B cell (primary cell): ENCODE measurements around the gene UNC5A. TPM values are rescaled to one million over a fixed set of nuclear protein-coding genes. Genes with fewer than 3 reads are reported as not detected.

Experiments used
- ATAC-seq: fragments of 200-7000 bp; cut with Tn5 transposase; one replicate; pipeline ENCODE4 v1.10.0; 2021; ENCODE audit warnings: low read depth, mild to moderate bottlenecking, moderate number of reproducible peaks, moderate library complexity
- CTCF ChIA-PET: fragments of 350-600 bp; sonication (Branson Sonifier 250); formaldehyde crosslinking; loops from one replicate; lab custom pipeline; 2021; ENCODE audit warnings: antibody characterized with exemption, inconsistent platforms; lab: Charles Lee
- POLR2A ChIA-PET: fragments of 350-600 bp; sonication (Branson Sonifier 250); formaldehyde crosslinking; loops from one replicate; lab custom pipeline; 2021; ENCODE audit warnings: antibody characterized with exemption; lab: Charles Lee
- DNase-seq: peaks from one replicate; pipeline ENCODE4 v3.0.0; 2013
- H2AFZ ChIP-seq: 2 replicates; pipeline ENCODE4 v1.6.1; 2012; ENCODE audit warnings: mild to moderate bottlenecking, low read depth, low read length; ENCODE audit not compliant: insufficient read depth, poor library complexity, severe bottlenecking
- H3K27ac ChIP-seq, 2 donors: 1 replicate in 1 of 2; 2 replicates in 1 of 2; pipeline ENCODE4 v1.5.1; 2012 to 2013; ENCODE audit warnings: low read length in 2 of 2, mild to moderate bottlenecking in 2 of 2, moderate library complexity in 1 of 2
- H3K27me3 ChIP-seq, 4 experiments: fragments of 200-600 bp in 1 of 4; sonication (generic) in 1 of 4; replicated peaks in 1 of 4; 1 replicate in 2 of 4; 2 replicates in 2 of 4; pipeline versions ENCODE4 v1.6.1 to v1.7.0; 2013 to 2016; ENCODE audit warnings: low read length in 3 of 4, mild to moderate bottlenecking in 2 of 4, mixed read lengths in 1 of 4, moderate library complexity in 1 of 4; ENCODE audit not compliant: insufficient read depth in 4 of 4, control insufficient read depth in 3 of 4; ENCODE audit errors: control extremely low read depth in 1 of 4
- H3K36me3 ChIP-seq, 2 experiments: replicated peaks in 1 of 2; 1 replicate in 1 of 2; 2 replicates in 1 of 2; pipeline versions ENCODE4 v1.6.1 to v1.7.1; 2013; ENCODE audit warnings: low read length in 1 of 2; ENCODE audit not compliant: insufficient read depth in 2 of 2, control insufficient read depth in 1 of 2; ENCODE audit errors: control extremely low read depth in 1 of 2, extremely low read depth in 1 of 2
- H3K4me1 ChIP-seq, 2 donors: fragments of 200-600 bp in 1 of 2; sonication (generic) in 1 of 2; 1 replicate in 1 of 2; 2 replicates in 1 of 2; pipeline versions ENCODE4 v1.5.1 to v1.6.1; 2013 to 2017; ENCODE audit warnings: low read length in 2 of 2; ENCODE audit not compliant: control insufficient read depth in 2 of 2, insufficient read depth in 2 of 2
- H3K4me2 ChIP-seq: replicated peaks from 2 replicates; pipeline ENCODE3; 2012; ENCODE audit warnings: mild to moderate bottlenecking, low read depth, low read length; ENCODE audit not compliant: poor library complexity, severe bottlenecking
- H3K4me3 ChIP-seq, 5 experiments: fragments of 200-600 bp in 1 of 5; sonication (generic) in 1 of 5; 1 replicate in 3 of 5; 2 replicates in 2 of 5; pipeline versions ENCODE4 v1.5.1 to v1.7.0; 2011 to 2016; ENCODE audit warnings: low read length in 4 of 5, mild to moderate bottlenecking in 4 of 5, low read depth in 2 of 5, control low read depth in 1 of 5, moderate library complexity in 1 of 5; ENCODE audit not compliant: insufficient read depth in 1 of 5; ENCODE audit errors: control extremely low read depth in 1 of 5, extremely low read depth in 1 of 5
- H3K79me2 ChIP-seq: fragments of 200-600 bp; sonication (generic); one replicate; pipeline ENCODE4 v1.6.0; 2016; ENCODE audit warnings: low read length; ENCODE audit not compliant: control insufficient read depth, insufficient read depth
- H3K9ac ChIP-seq: fragments of 200-600 bp; sonication (generic); 2 replicates; pipeline ENCODE4 v1.6.1; 2017; ENCODE audit warnings: mild to moderate bottlenecking, low read length, moderate library complexity
- H3K9me3 ChIP-seq, 3 donors: one replicate each; pipeline versions ENCODE4 v1.6.1 to v1.7.1; 2013; ENCODE audit warnings: low read length in 2 of 3; ENCODE audit not compliant: control insufficient read depth in 2 of 3, insufficient read depth in 1 of 3; ENCODE audit errors: control extremely low read depth in 1 of 3
- H4K20me1 ChIP-seq: 2 replicates; pipeline ENCODE4 v1.6.0; 2012; ENCODE audit warnings: mild to moderate bottlenecking, low read length; ENCODE audit not compliant: insufficient read depth, control insufficient read depth, poor library complexity, severe bottlenecking
- H3K27ac Mint-ChIP-seq: one replicate; pipeline ENCODE4 v1.8.0; 2021; ENCODE audit warnings: mixed read lengths
- H3K27me3 Mint-ChIP-seq: one replicate; pipeline ENCODE4 v1.8.0; 2021; ENCODE audit warnings: mixed read lengths
- H3K4me1 Mint-ChIP-seq: one replicate; pipeline ENCODE4 v1.8.0; 2021; ENCODE audit warnings: mixed read lengths
- H3K4me3 Mint-ChIP-seq: one replicate; pipeline ENCODE4 v1.8.0; 2021; ENCODE audit warnings: mixed read lengths
- H3K9me3 Mint-ChIP-seq: one replicate; pipeline ENCODE4 v1.8.0; 2022; ENCODE audit warnings: mixed read lengths; ENCODE audit not compliant: insufficient read depth
- CTCF ChIP-seq: fragments of 200-600 bp; IDR thresholded peaks from one replicate; pipeline ENCODE4 v1.8.0; 2022; ENCODE audit warnings: antibody characterized with exemption, mild to moderate bottlenecking
- EZH2 ChIP-seq: IDR thresholded peaks from 2 replicates; pipeline ENCODE4 v1.6.1; 2012; ENCODE audit warnings: borderline replicate concordance, low read depth, mild to moderate bottlenecking, moderate library complexity, low read length; ENCODE audit not compliant: insufficient read depth, poor library complexity, severe bottlenecking
- WGBS: methylation state at CpG from one replicate; pipeline ENCODE4 v1.1.5; 2013; ENCODE audit warnings: missing lambda C conversion rate; ENCODE audit not compliant: insufficient coverage; 5-methylcytosine and 5-hydroxymethylcytosine counted together
- intact Hi-C: fragments of 100-400 bp; cut with micrococcal nuclease; formaldehyde crosslinking; loops from one replicate; pipeline ENCODE4 v1.10.0; 2022
- polyA plus RNA-seq: library from polyadenylated mRNA; depleted of rRNA; stranded (reverse); fragments of >200 nt; gene quantifications from 2 replicates; pipeline ENCODE4 v1.2.3, GENCODE V29; 2012
- total RNA-seq, 2 donors: library from RNA; stranded (reverse); fragments of 120-200 nt in 1 of 2; gene quantifications; 1 replicate in 1 of 2; 2 replicates in 1 of 2; pipeline versions ENCODE4 v1.2.3 to v1.2.4, GENCODE V29; 2013 to 2022

The UNC5A gene
- total and polyA plus RNA-seq, 2 donors (not counting 1 experiment from before 2014, with no cell fraction given) = not detected

- no peaks in the 10 kb centered on the region for H3K4me1 Mint-ChIP-seq
- ChIA-PET CTCF (no interaction called here), POLR2A (no interaction called here)
- no peak overlapping the region for H3K27ac Mint-ChIP-seq
- Histone ChIP-seq H3K4me3 (no peak overlapping the region), H3K4me1 (no peaks in the 10 kb centered on the region), H4K20me1 (peaks cover 12% of the 10 kb centered on the region), H2AFZ (no peak overlapping the region), H3K79me2 (no peaks in the 10 kb centered on the region), H3K4me2 (no peak overlapping the region), H3K27me3 (no peaks in the 10 kb centered on the region), H3K27ac (no peak overlapping the region), H3K9me3 (no peaks in the 10 kb centered on the region), H3K36me3 (peaks cover 21 to 64% of the 10 kb centered on the region in 2 experiments), H3K9ac (no peak overlapping the region)
- intact Hi-C loops = no loop called here
- no peak for TF ChIP-seq EZH2
- no peak for TF ChIP-seq CTCF
- no peaks in the 10 kb centered on the region for H3K9me3 Mint-ChIP-seq
- no CpG with 5 or more reads among the region's 2 CpGs for WGBS
- H3K27me3 Mint-ChIP-seq = no peaks in the 10 kb centered on the region
- ATAC-seq = no peak
- no peak overlapping the region for H3K4me3 Mint-ChIP-seq
- no peak for DNase-seq
Measured at GRCh38 chr5:176912115-176912514, 101.8 kb downstream of the UNC5A start.

- Mint-ChIP-seq H3K4me3 (no peak overlapping the region), H3K27ac (no peak overlapping the region), H3K4me1 (no peaks in the 10 kb centered on the region), H3K27me3 (no peaks in the 10 kb centered on the region), H3K9me3 (no peaks in the 10 kb centered on the region)
- DNase-seq (no peak), ATAC-seq (no peak)
- TF ChIP-seq EZH2 = no peak
- no peak for TF ChIP-seq CTCF
- no peak overlapping the region for H3K4me3 ChIP-seq
- H3K4me2 ChIP-seq = no peak overlapping the region
- H3K4me1 ChIP-seq = no peaks in the 10 kb centered on the region
- H4K20me1 ChIP-seq = peaks cover 8% of the 10 kb centered on the region
- H3K27me3 ChIP-seq = no peaks in the 10 kb centered on the region
- peaks cover 18 to 42% of the 10 kb centered on the region in 2 experiments for H3K36me3 ChIP-seq
- H2AFZ ChIP-seq = no peak overlapping the region
- no peak overlapping the region for H3K27ac ChIP-seq
- peaks cover 3% of the 10 kb centered on the region for H3K79me2 ChIP-seq
- whole genome bisulfite sequencing = no CpG with 5 or more reads among the region's 2 CpGs
- no peak overlapping the region for H3K9ac ChIP-seq
- intact Hi-C loops = no loop called here
- CTCF ChIA-PET = interaction anchor here (1.4 kb wide), 1 partner anchor 255 kb away, joined by 4 read pairs; no protein-coding TSS in a partner anchor
- H3K9me3 ChIP-seq = no peaks in the 10 kb centered on the region
- POLR2A ChIA-PET = interaction anchor here (0.7 kb wide), 1 partner anchor 194 kb away, joined by 8 read pairs; no protein-coding TSS in a partner anchor
Measured at GRCh38 chr5:176915906-176916305, 105.5 kb downstream of the UNC5A start.
